AG04449 (cell line): ENCODE data around the gene CNNM4.

ENCODE experiments used
- CTCF ChIA-PET: fragments of 350-600 bp; formaldehyde crosslinking; extraction: SDS; loops from one replicate; lab custom pipeline; 2021; ENCODE audit warnings: antibody characterized with exemption; lab: Yijun Ruan, JAX
- POLR2A ChIA-PET: fragments of 400-600, 350-600 bp; formaldehyde crosslinking; extraction: SDS; loops from one replicate; lab custom pipeline; 2020; ENCODE audit warnings: antibody characterized with exemption, inconsistent platforms; lab: Yijun Ruan, JAX
- DNase-seq: peaks from one replicate; pipeline ENCODE4 v3.0.0-alpha.2; 2010; ENCODE audit warnings: low read depth, low spot score
- H3K4me3 ChIP-seq: 2 replicates; pipeline ENCODE4 v1.5.1; 2011; ENCODE audit warnings: low read depth, mild to moderate bottlenecking, control low read depth, low read length
- TF ChIP-seq, protein P1 (sequence below): IDR thresholded peaks from one replicate; pipeline ENCODE4 v1.5.1; 2011; ENCODE audit warnings: mild to moderate bottlenecking, moderate library complexity, low read length, control low read depth, inconsistent platforms; ENCODE audit not compliant: insufficient read depth; ENCODE audit errors: missing control alignments

CNNM4 gene

DNA sequence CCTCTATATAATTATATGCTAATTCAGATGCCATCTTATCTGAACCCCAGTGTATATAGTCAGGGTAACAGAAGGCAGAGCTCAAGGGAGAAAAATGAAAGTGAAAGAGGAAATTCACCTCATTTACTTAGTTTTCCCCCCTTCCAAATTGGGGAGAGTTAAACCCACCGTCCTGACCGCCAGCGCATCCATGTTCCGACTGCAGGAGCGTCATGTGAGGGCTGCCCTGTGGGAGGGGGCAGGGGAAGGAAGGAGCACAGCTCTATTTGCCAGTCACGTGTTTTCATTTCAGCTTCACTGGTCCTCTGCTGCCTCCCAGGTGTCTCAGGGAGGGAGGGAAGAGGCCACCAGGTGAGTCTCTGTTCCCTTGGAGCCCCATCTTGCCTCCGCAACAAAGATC, 13.2 kb downstream of the CNNM4 start:
- ChIA-PET CTCF (interaction anchor here (1.2 to 9.4 kb wide), 3 partner anchors 11 to 27 kb away, joined by 3 to 94 read pairs (median 9); partner anchors contain the start of gene CNNM4), POLR2A (no interaction called here)
- TF ChIP-seq, protein P1, sequence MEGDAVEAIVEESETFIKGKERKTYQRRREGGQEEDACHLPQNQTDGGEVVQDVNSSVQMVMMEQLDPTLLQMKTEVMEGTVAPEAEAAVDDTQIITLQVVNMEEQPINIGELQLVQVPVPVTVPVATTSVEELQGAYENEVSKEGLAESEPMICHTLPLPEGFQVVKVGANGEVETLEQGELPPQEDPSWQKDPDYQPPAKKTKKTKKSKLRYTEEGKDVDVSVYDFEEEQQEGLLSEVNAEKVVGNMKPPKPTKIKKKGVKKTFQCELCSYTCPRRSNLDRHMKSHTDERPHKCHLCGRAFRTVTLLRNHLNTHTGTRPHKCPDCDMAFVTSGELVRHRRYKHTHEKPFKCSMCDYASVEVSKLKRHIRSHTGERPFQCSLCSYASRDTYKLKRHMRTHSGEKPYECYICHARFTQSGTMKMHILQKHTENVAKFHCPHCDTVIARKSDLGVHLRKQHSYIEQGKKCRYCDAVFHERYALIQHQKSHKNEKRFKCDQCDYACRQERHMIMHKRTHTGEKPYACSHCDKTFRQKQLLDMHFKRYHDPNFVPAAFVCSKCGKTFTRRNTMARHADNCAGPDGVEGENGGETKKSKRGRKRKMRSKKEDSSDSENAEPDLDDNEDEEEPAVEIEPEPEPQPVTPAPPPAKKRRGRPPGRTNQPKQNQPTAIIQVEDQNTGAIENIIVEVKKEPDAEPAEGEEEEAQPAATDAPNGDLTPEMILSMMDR = no peak
- no peak for DNase-seq
- H3K4me3 ChIP-seq = no peak overlapping the region

DNA sequence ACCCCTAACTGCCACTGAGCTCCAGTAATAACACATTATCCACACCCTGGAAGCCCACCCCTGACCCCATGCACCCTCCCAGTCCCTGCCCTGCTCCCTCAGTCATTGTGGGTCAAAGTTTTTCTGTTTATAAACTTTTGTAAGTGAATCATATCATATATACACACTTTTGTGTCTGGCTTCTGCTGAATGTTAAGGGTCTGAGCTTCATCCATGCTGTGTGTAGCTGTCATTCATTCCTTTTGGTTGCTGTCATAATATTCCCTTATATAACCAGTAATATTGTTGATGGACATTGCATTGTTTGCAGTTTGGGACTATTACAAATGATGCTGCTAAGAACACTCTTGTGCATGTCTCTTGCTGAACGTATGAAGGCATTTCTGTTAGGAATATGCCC, 14.5 kb downstream of the CNNM4 start:
- TF ChIP-seq, protein P1 = no peak
- DNase-seq = no peak
- ChIA-PET CTCF (interaction anchor here (1.2 to 9.4 kb wide), 4 partner anchors 10 to 25 kb away, joined by 3 to 94 read pairs (median 6); partner anchors contain the start of gene CNNM4), POLR2A (no interaction called here)
- no peak overlapping the region for H3K4me3 ChIP-seq

DNA sequence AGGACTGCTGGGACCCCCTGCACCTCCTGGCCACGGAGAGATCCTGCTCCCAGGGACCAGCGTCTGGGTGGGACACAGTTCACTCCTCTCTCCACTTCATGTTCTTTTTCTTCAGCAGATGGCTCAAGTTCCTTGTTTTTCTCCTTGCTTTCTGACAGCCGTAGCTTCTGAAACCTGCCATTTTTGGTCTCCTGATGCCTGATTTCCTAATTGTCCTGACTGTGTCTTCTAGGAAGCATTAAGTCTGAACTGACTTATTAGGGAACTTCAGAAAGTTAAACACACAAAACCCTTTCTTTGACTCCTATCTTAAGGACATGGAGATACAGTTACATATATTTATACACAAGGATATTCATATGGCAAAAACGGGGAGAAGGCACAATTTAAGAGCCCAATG, 22.7 kb downstream of the CNNM4 start:
- DNase-seq = no peak
- POLR2A ChIA-PET = no interaction called here
- CTCF ChIA-PET = interaction anchor here (1.7 to 4.2 kb wide), 3 partner anchors 9 to 21 kb away, joined by 6 to 32 read pairs (median 9); partner anchors contain the start of gene CNNM4
- TF ChIP-seq, protein P1 = no peak
- H3K4me3 ChIP-seq = no peak overlapping the region

- POLR2A ChIA-PET = no interaction called here
- H3K4me3 ChIP-seq = no peak overlapping the region
- no peak for DNase-seq
- CTCF ChIA-PET = interaction anchor here (1.3 to 1.9 kb wide), 2 partner anchors 10 to 13 kb away, joined by 3 to 6 read pairs; no protein-coding TSS in a partner anchor
- TF ChIP-seq, protein P1 = no peak
Measured at GRCh38 chr2:96787411-96787810, 26.7 kb downstream of the CNNM4 start.

DNA sequence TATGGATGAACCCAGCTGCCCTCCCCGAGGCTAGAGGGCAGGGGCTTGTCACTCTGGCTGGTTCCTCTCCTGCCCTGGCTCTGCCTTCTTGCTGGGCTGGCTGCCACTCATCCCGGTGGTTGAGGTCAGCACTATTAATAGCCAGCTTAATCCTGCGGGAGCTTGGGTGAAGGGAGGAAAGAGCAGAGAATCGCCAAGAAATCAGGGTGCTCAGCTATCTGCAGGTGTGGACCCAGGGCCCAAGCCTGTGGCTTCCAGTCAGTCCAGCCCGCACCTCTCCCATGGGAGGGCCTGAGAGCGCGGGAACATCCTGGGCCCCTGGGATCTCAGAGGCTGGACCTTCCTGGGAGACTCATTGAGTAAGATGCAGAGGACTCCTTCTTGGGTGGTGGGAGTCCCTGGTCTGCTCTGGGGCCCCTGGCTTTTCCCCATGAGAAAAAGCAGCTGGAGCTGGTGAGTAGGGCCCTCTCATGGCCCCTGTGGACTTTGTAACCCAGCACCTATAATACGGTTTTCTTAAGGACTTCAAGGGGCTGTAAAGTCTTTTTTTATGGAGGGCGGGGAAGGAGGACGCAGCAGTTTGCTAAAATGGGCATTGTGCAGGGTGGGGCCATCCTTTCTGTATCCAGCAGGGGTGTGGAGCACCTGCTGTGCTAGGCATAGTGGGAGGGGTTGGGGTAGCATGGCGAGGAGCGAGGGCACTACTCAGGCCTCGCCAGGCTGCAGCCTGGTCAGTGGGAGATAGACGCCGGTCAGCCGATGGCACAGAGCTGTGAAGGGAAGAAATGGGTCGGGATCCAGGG, 27.9 kb downstream of the CNNM4 start:
- POLR2A ChIA-PET = no interaction called here
- CTCF ChIA-PET = interaction anchor here (1.3 to 1.9 kb wide), 2 partner anchors 12 kb away, joined by 3 to 6 read pairs; no protein-coding TSS in a partner anchor
- no peak overlapping the region for H3K4me3 ChIP-seq
- DNase-seq = no peak
- TF ChIP-seq, protein P1 = no peak

- TF ChIP-seq, protein P1 = no peak
- ChIA-PET POLR2A (no interaction called here), CTCF (no interaction called here)
Measured at GRCh38 chr2:96789245-96789617, 28.5 kb downstream of the CNNM4 start.

More at GRCh38 chr2:96789245-96789617, 28.5 kb downstream of the CNNM4 start:
- no peak overlapping the region for H3K4me3 ChIP-seq
- no peak for DNase-seq
